Caco-2 (cell line): ENCODE data around the gene CCDC137. TPM values are rescaled to one million over a fixed set of nuclear protein-coding genes. Genes with fewer than 3 reads are reported as not detected.

Source experiments
- BruUV-seq: library from RNA; stranded (reverse); fragments of 400-500 nt; replicated peaks from 2 replicates; lab custom pipeline; 2021; lab: Mats Ljungman, UMichigan
- CTCF ChIA-PET: fragments of 300-600 bp; sonication (Branson Sonifier 250); formaldehyde crosslinking; loops from one replicate; lab custom pipeline; 2022; ENCODE audit warnings: antibody characterized with exemption; lab: Charles Lee
- POLR2A ChIA-PET: fragments of 300-600 bp; sonication (Branson Sonifier 250); formaldehyde crosslinking; loops from one replicate; lab custom pipeline; 2022; ENCODE audit warnings: antibody characterized with exemption; lab: Charles Lee
- DNase-seq, 2 experiments: peaks; one replicate each; pipeline versions ENCODE4 v3.0.0 to v3.0.0-alpha.2; 2020 to 2022
- H3K27me3 ChIP-seq: replicated peaks from 2 replicates; pipeline ENCODE4 v1.6.0; 2011; ENCODE audit warnings: low read length; ENCODE audit not compliant: control insufficient read depth, insufficient read depth
- H3K36me3 ChIP-seq: 2 replicates; pipeline ENCODE4 v1.5.1; 2011; ENCODE audit warnings: low read length; ENCODE audit not compliant: control insufficient read depth, insufficient read depth
- H3K4me1 ChIP-seq: fragments of 250-450 bp; sonication (Bioruptor Pico); 2 replicates; pipeline ENCODE4 v1.5.1; 2020; ENCODE audit warnings: mild to moderate bottlenecking
- H3K4me3 ChIP-seq: 2 replicates; pipeline ENCODE4 v1.5.1; 2011; ENCODE audit warnings: low read depth, mild to moderate bottlenecking, control low read depth, low read length
- H3K9me3 ChIP-seq: fragments of 250-450 bp; sonication (Bioruptor Pico); 2 replicates; pipeline ENCODE4 v1.5.1; 2020; ENCODE audit warnings: mild to moderate bottlenecking, moderate library complexity
- H3K27ac Mint-ChIP-seq: one replicate; pipeline ENCODE4 v1.8.0; 2022; ENCODE audit warnings: mixed read lengths; ENCODE audit not compliant: unreplicated experiment
- H3K27me3 Mint-ChIP-seq: one replicate; pipeline ENCODE4 v1.8.0; 2022; ENCODE audit warnings: mixed read lengths; ENCODE audit not compliant: insufficient read depth, unreplicated experiment
- H3K36me3 Mint-ChIP-seq: one replicate; pipeline ENCODE4 v1.8.0; 2022; ENCODE audit warnings: mild to moderate bottlenecking, mixed read lengths; ENCODE audit not compliant: insufficient read depth, unreplicated experiment
- H3K4me1 Mint-ChIP-seq: one replicate; pipeline ENCODE4 v1.8.0; 2022; ENCODE audit warnings: low read depth, mixed read lengths; ENCODE audit not compliant: unreplicated experiment
- H3K4me3 Mint-ChIP-seq: one replicate; pipeline ENCODE4 v1.8.0; 2022; ENCODE audit warnings: mild to moderate bottlenecking, moderate library complexity, mixed read lengths; ENCODE audit not compliant: unreplicated experiment
- H3K9me3 Mint-ChIP-seq: one replicate; pipeline ENCODE4 v1.8.0; 2022; ENCODE audit warnings: mixed read lengths; ENCODE audit not compliant: unreplicated experiment
- intact Hi-C: fragments of 100-400 bp; cut with micrococcal nuclease; formaldehyde crosslinking; loops from one replicate; pipeline ENCODE4 v1.10.0; 2022; ENCODE audit not compliant: unreplicated experiment
- microRNA-seq: library from miRNA; unstranded; fragments of <30 nt; microRNA quantifications from one replicate; pipeline ENCODE4 v1.2.0, GENCODE V29; 2022
- total RNA-seq: library from RNA; stranded (reverse); gene quantifications from 2 replicates; pipeline ENCODE4 v1.2.3, GENCODE V29; 2022
- TF ChIP-seq, protein P1 (sequence below), 2 experiments: fragments of 200-600 bp in 1 of 2; IDR thresholded peaks; 1 replicate in 1 of 2; 2 replicates in 1 of 2; pipeline versions ENCODE4 v1.5.1 to v1.8.0; 2011 to 2022; ENCODE audit warnings: antibody characterized with exemption in 1 of 2, control low read depth in 1 of 2, inconsistent platforms in 1 of 2, low read depth in 1 of 2, low read length in 1 of 2, mild to moderate bottlenecking in 1 of 2, moderate library complexity in 1 of 2; ENCODE audit not compliant: insufficient read depth in 1 of 2, severe bottlenecking in 1 of 2, unreplicated experiment in 1 of 2

The CCDC137 gene
- total RNA-seq, 1 experiment from 2014 or later, result 50.5 TPM

DNA sequence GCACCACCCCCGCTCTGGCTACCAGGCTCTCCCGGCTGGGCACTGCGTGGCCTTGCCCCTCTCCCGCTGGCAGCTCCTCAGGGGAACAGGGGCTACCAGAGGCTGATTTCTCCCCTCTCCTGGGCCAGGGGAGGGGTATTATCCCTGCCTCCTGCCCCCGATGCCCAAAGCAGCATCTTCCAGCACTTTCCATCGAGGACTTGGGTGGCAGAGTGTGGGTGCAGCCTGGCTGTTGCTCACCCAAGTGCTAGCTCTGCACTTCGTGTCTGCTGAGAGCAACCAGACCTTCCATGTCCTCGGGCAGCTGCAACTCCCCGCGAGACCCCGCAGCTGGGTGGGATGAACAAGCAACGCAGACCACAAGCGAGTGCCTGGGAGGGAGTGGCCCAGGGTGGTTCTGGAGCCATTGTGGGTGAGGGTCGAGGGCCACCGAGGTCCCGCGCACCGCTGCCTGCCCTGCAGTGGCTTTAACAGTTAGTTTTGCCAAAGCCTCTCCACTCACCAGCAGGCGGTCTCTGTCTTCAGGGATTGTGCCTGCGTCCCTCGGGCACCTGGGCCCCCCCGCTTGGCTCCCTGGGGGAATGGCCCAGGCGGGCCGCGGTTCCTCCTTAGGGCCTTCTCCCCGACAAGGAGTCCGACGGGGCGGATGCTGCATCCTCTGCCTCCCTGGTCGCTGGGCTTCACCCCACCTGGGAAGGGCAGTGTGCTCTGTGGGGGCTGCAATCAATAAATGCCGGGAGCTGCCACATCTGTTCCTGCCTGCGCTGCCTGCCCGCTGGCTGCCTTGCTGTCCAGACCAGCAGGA is 53.9 kb downstream of the CCDC137 start:
- Mint-ChIP-seq H3K4me1 (no peaks in the 10 kb centered on the region), H3K9me3 (no peaks in the 10 kb centered on the region), H3K27ac (no peak overlapping the region), H3K36me3 (peaks cover 31% of the 10 kb centered on the region), H3K27me3 (no peaks in the 10 kb centered on the region), H3K4me3 (no peak overlapping the region)
- POLR2A ChIA-PET, result no interaction called here
- Histone ChIP-seq H3K4me1 (peaks cover 4% of the 10 kb centered on the region; the same call in 1 of the 2 replicates), H3K36me3 (no peaks in the 10 kb centered on the region), H3K4me3 (no peak overlapping the region), H3K9me3 (no peaks in the 10 kb centered on the region), H3K27me3 (no peaks in the 10 kb centered on the region)
- DNase-seq, result no peak
- CTCF ChIA-PET, result no interaction called here
- TF ChIP-seq, protein P1, sequence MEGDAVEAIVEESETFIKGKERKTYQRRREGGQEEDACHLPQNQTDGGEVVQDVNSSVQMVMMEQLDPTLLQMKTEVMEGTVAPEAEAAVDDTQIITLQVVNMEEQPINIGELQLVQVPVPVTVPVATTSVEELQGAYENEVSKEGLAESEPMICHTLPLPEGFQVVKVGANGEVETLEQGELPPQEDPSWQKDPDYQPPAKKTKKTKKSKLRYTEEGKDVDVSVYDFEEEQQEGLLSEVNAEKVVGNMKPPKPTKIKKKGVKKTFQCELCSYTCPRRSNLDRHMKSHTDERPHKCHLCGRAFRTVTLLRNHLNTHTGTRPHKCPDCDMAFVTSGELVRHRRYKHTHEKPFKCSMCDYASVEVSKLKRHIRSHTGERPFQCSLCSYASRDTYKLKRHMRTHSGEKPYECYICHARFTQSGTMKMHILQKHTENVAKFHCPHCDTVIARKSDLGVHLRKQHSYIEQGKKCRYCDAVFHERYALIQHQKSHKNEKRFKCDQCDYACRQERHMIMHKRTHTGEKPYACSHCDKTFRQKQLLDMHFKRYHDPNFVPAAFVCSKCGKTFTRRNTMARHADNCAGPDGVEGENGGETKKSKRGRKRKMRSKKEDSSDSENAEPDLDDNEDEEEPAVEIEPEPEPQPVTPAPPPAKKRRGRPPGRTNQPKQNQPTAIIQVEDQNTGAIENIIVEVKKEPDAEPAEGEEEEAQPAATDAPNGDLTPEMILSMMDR (IDR thresholded peaks at IDR 0.05; ENCODE audit: insufficient read depth in 1 of 2, low read depth in 1 of 2, low read length in 1 of 2, severe bottlenecking in 1 of 2, unreplicated experiment in 1 of 2), result no peak
- intact Hi-C loops, result no loop called here
- TSS peak; percentile 11 for BruUV-seq

DNA sequence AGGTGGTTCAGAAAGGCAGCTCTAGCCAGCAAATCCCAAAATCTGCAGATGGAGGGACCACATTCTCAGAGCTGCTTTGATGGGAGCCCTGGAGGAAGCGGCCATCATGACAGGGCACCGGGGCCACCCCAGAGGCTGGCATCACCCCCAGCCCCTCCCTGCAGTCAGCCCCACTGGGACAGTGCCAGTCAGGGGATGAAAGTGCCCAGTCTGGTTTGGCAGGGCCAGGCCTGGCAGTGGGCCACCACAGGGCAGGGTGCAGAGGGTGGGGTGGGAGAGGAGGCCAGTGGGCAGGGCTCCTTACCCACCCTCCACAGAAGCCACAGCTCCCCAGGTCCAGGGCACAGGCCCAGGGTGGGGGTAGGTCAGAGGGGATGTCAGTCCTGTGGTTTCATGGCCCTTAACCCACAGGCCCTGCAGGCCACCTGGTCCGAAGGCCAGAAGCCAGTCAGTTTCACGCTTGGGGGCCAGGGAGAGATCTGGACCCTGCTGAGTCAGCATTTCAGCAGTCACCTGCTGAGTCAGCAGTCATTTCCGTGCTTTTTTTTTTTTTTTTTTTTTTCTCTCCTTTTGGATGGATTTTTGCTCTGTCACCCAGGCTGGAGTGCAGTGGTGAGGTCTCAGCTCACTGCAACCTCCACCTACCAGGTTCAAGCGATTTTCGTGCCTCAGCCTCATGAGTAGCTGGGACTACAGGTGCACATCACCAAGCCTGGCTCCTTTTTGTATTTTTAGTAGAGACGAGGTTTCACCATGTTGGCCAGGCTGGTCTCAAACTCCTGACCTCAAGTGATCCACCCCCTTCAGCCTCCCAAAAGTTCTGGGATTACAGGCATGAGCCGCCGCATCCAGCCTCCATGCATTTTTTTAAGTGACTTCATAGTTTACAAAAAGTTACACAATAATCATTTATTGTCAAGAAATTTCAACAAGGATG is 55.9 kb downstream of the CCDC137 start:
- Histone ChIP-seq H3K4me1 (peaks cover 4% of the 10 kb centered on the region; the same call in 1 of the 2 replicates), H3K27me3 (no peaks in the 10 kb centered on the region), H3K4me3 (no peak overlapping the region), H3K36me3 (no peaks in the 10 kb centered on the region), H3K9me3 (no peaks in the 10 kb centered on the region)
- ChIA-PET CTCF (interaction anchor here (0.6 kb wide), 1 partner anchor 102 kb away, joined by 3 read pairs; no protein-coding TSS in a partner anchor), POLR2A (interaction anchor here (1.1 to 1.3 kb wide), 2 partner anchors 10 to 111 kb away, joined by 5 to 10 read pairs; partner anchors contain the start of genes MCRIP1 and SLC25A10)
- Mint-ChIP-seq H3K27me3 (no peaks in the 10 kb centered on the region), H3K27ac (no peak overlapping the region), H3K36me3 (peaks cover 31% of the 10 kb centered on the region), H3K9me3 (no peaks in the 10 kb centered on the region), H3K4me3 (no peak overlapping the region), H3K4me1 (no peaks in the 10 kb centered on the region)
- intact Hi-C loops, result no loop called here
- TF ChIP-seq, protein P1 (IDR thresholded peaks at IDR 0.05; ENCODE audit: insufficient read depth in 1 of 2, low read depth in 1 of 2, low read length in 1 of 2, severe bottlenecking in 1 of 2, unreplicated experiment in 1 of 2), result no peak
- no TSS peak for BruUV-seq
- DNase-seq, result no peak

Small RNA genes within 50 kb of the gene (microRNA-seq; reads per million reads assigned to microRNA genes)
- 0.74 reads per million for gene MIR6786

Other genes with a start within 250 kb of the CCDC137 start
- 1,436 and 1,933 TPM in 2 replicates for gene ACTG1, start 153.9 kb upstream of the CCDC137 start, total RNA-seq
- gene FSCN2, start 138.4 kb upstream of the CCDC137 start, total RNA-seq, result 2.1 and 2.9 TPM in 2 replicates
- 38.5 and 42.2 TPM in 2 replicates for gene FAAP100, start 114.4 kb upstream of the CCDC137 start, total RNA-seq
- gene NPLOC4, start 29.6 kb upstream of the CCDC137 start, total RNA-seq, result 119 and 139 TPM in 2 replicates
- gene TSPAN10, start 29.5 kb upstream of the CCDC137 start, total RNA-seq, result 4.0 and 4.1 TPM in 2 replicates
- gene PDE6G, start 10.2 kb upstream of the CCDC137 start, total RNA-seq, result not detected in 2 replicates
- 32.4 and 37.0 TPM in 2 replicates for gene OXLD1, start 132 bp upstream of the CCDC137 start, total RNA-seq
- 45.1 and 49.8 TPM in 2 replicates for gene ARL16, start 17.1 kb downstream of the CCDC137 start, total RNA-seq
- gene HGS, start 17.3 kb downstream of the CCDC137 start, total RNA-seq, result 176 and 178 TPM in 2 replicates
- gene MRPL12, start 36.6 kb downstream of the CCDC137 start, total RNA-seq, result 164 and 176 TPM in 2 replicates
- gene SLC25A10, start 45.5 kb downstream of the CCDC137 start, total RNA-seq, result 49.5 and 54.8 TPM in 2 replicates
- 0.91 and 1.0 TPM in 2 replicates for gene GCGR, start 137.4 kb downstream of the CCDC137 start, total RNA-seq
- gene MCRIP1, start 166.6 kb downstream of the CCDC137 start, total RNA-seq, result 59.7 and 60.0 TPM in 2 replicates
- 0.93 TPM in 1 of 2 replicates, not detected in the other for gene PPP1R27, start 168.3 kb downstream of the CCDC137 start, total RNA-seq
- gene P4HB, start 193.8 kb downstream of the CCDC137 start, total RNA-seq, result 895 and 958 TPM in 2 replicates
- 253 and 292 TPM in 2 replicates for gene ARHGDIA, start 204.6 kb downstream of the CCDC137 start, total RNA-seq
- 248 and 252 TPM in 2 replicates for gene ALYREF, start 224.8 kb downstream of the CCDC137 start, total RNA-seq
- 133 and 140 TPM in 2 replicates for gene ANAPC11, start 225.0 kb downstream of the CCDC137 start, total RNA-seq
- gene NPB, start 235.5 kb downstream of the CCDC137 start, total RNA-seq, result 0.37 and 0.68 TPM in 2 replicates
- 125 and 151 TPM in 2 replicates for gene PCYT2, start 244.7 kb downstream of the CCDC137 start, total RNA-seq